Tibial nerve (tissue), 4 donors: ENCODE results near the gene ANKUB1. TPM values are rescaled to one million over a fixed set of nuclear protein-coding genes. Genes with fewer than 3 reads are reported as not detected.
A peak's percentile ranks its signal among the peaks of the same experiment; 100 is the strongest.

Experiments used
- DNase-seq, 2 donors: peaks; one replicate each; pipeline ENCODE4 v3.0.0-alpha.2; 2019; ENCODE audit warnings: low spot score in 2 of 2
- H3K27ac ChIP-seq, 4 donors: fragments of 200-600 bp; sonication (generic) in 3 of 4; one replicate each; pipeline ENCODE4 v1.5.1; 2017 to 2019; ENCODE audit warnings: mild to moderate bottlenecking in 1 of 4
- H3K27me3 ChIP-seq, 2 donors: fragments of 200-600 bp; sonication (generic) in 1 of 2; one replicate each; pipeline versions ENCODE4 v1.5.1 to v1.6.0; 2017 to 2019
- H3K36me3 ChIP-seq, 3 donors: fragments of 200-600 bp; sonication (generic); one replicate each; pipeline ENCODE4 v1.5.1; 2018 to 2019
- H3K4me1 ChIP-seq, 4 donors: fragments of 200-600 bp; sonication (generic) in 3 of 4; one replicate each; pipeline ENCODE4 v1.5.1; 2017 to 2019
- H3K4me3 ChIP-seq, 4 donors: fragments of 200-600 bp; sonication (generic) in 3 of 4; one replicate each; pipeline ENCODE4 v1.5.1; 2017 to 2019; ENCODE audit warnings: mild to moderate bottlenecking in 1 of 4, moderate library complexity in 1 of 4
- H3K9me3 ChIP-seq, 4 donors: fragments of 200-600 bp; sonication (generic) in 3 of 4; one replicate each; pipeline ENCODE4 v1.5.1; 2017 to 2019
- CTCF ChIP-seq, 5 experiments: fragments of 200-600 bp in 3 of 5; fragments of 450-650 bp in 2 of 5; sonication (generic) in 3 of 5; IDR thresholded peaks; one replicate each; pipeline ENCODE4 v1.5.1; 2016 to 2019; ENCODE audit warnings: antibody characterized with exemption in 5 of 5, mild to moderate bottlenecking in 3 of 5, moderate library complexity in 2 of 5
- EP300 ChIP-seq, 2 donors: sonication (generic); formaldehyde crosslinking; IDR thresholded peaks; one replicate each; pipeline ENCODE4 v1.6.1; 2017; ENCODE audit warnings: antibody characterized with exemption in 2 of 2, mild to moderate bottlenecking in 1 of 2
- POLR2A ChIP-seq, 2 donors: fragments of 450-650 bp; IDR thresholded peaks; one replicate each; pipeline ENCODE4 v1.6.1; 2017; ENCODE audit warnings: antibody characterized with exemption in 2 of 2, mild to moderate bottlenecking in 2 of 2, moderate library complexity in 2 of 2
- WGBS, 2 donors: methylation state at CpG; one replicate each; pipeline ENCODE4 v1.1.5; 2018; 5-methylcytosine and 5-hydroxymethylcytosine counted together
- total RNA-seq, 4 donors: library from RNA; depleted of rRNA; stranded (reverse); fragments of >200 nt; gene quantifications; one replicate each; pipeline ENCODE4 v1.1.0, GENCODE V29; 2016

ANKUB1 gene
- total RNA-seq, 4 donors from 2014 or later: 0.60 to 1.4 (median 0.86) TPM

DNA sequence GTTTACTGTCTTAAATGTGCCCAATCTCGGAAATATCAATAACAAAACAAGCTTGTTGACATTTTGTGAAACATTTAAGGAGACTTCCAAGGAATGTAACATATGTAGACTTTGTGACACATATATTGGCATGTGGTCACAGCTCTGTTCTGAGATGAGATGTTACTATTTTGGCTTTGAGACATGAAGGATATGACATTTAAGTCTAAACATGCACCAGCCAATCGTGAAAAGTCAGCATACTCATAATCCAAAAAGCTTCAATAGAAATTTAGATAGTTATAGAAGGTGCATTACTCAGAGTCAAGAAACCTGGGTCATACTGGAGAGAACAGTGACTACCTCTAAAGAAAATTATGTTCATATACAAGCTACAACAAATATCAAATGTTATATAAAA lies 53.5 kb downstream of the ANKUB1 start:
- WGBS, 2 donors: 87 to 91% methylated on average over 2 of the region's 2 CpGs
- Histone ChIP-seq H3K9me3 (no peaks in the 10 kb centered on the region), H3K36me3 (peaks cover 0 to 50% (median 0%) of the 10 kb centered on the region in 3 donors), H3K4me3 (no peak overlapping the region), H3K27ac (no peak overlapping the region), H3K27me3 (no peaks in the 10 kb centered on the region), H3K4me1 (peaks cover 0 to 11% (median 0%) of the 10 kb centered on the region in 4 donors)
- DNase-seq: no peak
- TF ChIP-seq EP300 (IDR thresholded peaks at IDR 0.05) (no peak), POLR2A (IDR thresholded peaks at IDR 0.05) (no peak), CTCF (IDR thresholded peaks at IDR 0.05) (no peak)

GRCh38 chr3:149736953-149737205 lies 55.5 kb downstream of the ANKUB1 start:
- Histone ChIP-seq H3K36me3 (peaks cover 0 to 32% (median 0%) of the 10 kb centered on the region in 3 donors), H3K27ac (no peak overlapping the region), H3K9me3 (no peaks in the 10 kb centered on the region), H3K4me3 (no peak overlapping the region), H3K27me3 (no peaks in the 10 kb centered on the region), H3K4me1 (peaks cover 0 to 11% (median 0%) of the 10 kb centered on the region in 4 donors)
- no peak for TF ChIP-seq CTCF (IDR thresholded peaks at IDR 0.05)
- TF ChIP-seq EP300 (IDR thresholded peaks at IDR 0.05): no peak
- no peak for TF ChIP-seq POLR2A (IDR thresholded peaks at IDR 0.05)
- no peak for DNase-seq

- Histone ChIP-seq H3K27ac (peak overlapping the region in 1 of 4 donors; percentile 24), H3K4me1 (peaks cover 0 to 11% (median 0%) of the 10 kb centered on the region in 4 donors), H3K27me3 (no peaks in the 10 kb centered on the region), H3K36me3 (peaks cover 0 to 29% (median 0%) of the 10 kb centered on the region in 3 donors), H3K4me3 (no peak overlapping the region), H3K9me3 (no peaks in the 10 kb centered on the region)
- DNase-seq: no peak
- WGBS, 2 donors: 13 to 24% methylated on average over 2 of the region's 2 CpGs
- TF ChIP-seq EP300 (IDR thresholded peaks at IDR 0.05) (no peak), CTCF (IDR thresholded peaks at IDR 0.05) (no peak), POLR2A (IDR thresholded peaks at IDR 0.05) (no peak)
Observed at GRCh38 chr3:149736175-149736952, 56.0 kb downstream of the ANKUB1 start.

GRCh38 chr3:149732234-149732633 lies 60.1 kb downstream of the ANKUB1 start:
- H3K27ac ChIP-seq: no peak overlapping the region
- 95% methylated on average over 3 of the region's 3 CpGs for WGBS, 2 donors
- TF ChIP-seq POLR2A (IDR thresholded peaks at IDR 0.05) (no peak), EP300 (IDR thresholded peaks at IDR 0.05) (no peak), CTCF (IDR thresholded peaks at IDR 0.05) (no peak)

DNA sequence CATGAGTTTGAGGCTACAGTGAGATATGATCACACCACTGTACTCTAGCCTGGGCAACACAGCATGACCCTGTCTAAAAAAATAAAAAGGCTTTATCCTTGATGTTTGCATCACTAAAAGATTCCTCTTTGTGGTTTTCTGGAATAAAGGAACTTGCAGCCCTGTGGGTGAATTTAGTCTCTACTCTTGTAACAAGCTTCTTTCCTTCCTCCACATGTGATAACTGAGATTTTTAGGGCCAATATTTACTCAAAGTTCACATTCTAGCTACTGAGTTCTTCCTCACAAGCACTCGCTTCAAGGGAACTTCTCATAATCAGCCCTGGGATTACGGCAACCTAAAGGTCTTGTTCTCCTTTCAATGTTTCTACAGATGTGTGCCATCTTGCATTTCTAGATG lies 64.7 kb downstream of the ANKUB1 start:
- 91 to 92% methylated on average over 2 of the region's 2 CpGs for WGBS, 2 donors
- H3K27me3 ChIP-seq: no peaks in the 10 kb centered on the region
- H3K36me3 ChIP-seq: peaks cover 0 to 7% (median 0%) of the 10 kb centered on the region in 3 donors
- no peak for TF ChIP-seq CTCF (IDR thresholded peaks at IDR 0.05)
- no peak for TF ChIP-seq POLR2A (IDR thresholded peaks at IDR 0.05)
- no peak for TF ChIP-seq EP300 (IDR thresholded peaks at IDR 0.05)
- no peaks in the 10 kb centered on the region for H3K4me1 ChIP-seq
- no peaks in the 10 kb centered on the region for H3K9me3 ChIP-seq
- no peak overlapping the region for H3K4me3 ChIP-seq
- no peak for DNase-seq
- no peak overlapping the region for H3K27ac ChIP-seq

More at GRCh38 chr3:149732234-149732633, 60.1 kb downstream of the ANKUB1 start:
- H3K4me1 ChIP-seq: peaks cover 0 to 11% (median 0%) of the 10 kb centered on the region in 4 donors
- no peak overlapping the region for H3K4me3 ChIP-seq
- no peaks in the 10 kb centered on the region for H3K27me3 ChIP-seq
- H3K36me3 ChIP-seq: no peaks in the 10 kb centered on the region
- no peaks in the 10 kb centered on the region for H3K9me3 ChIP-seq
- DNase-seq: no peak
